22Rv1 (cell line): ENCODE measurements around the gene RAC3.

ENCODE experiments used
- CTCF ChIP-seq: fragments of 450-650 bp; IDR thresholded peaks from 2 replicates; pipeline ENCODE4 v1.5.1; 2017; ENCODE audit warnings: mild to moderate bottlenecking
- ZFX ChIP-seq: fragments of 450-650 bp; IDR thresholded peaks from 2 replicates; pipeline ENCODE4 v1.6.1; 2017; ENCODE audit warnings: antibody characterized with exemption, borderline replicate concordance

DNA sequence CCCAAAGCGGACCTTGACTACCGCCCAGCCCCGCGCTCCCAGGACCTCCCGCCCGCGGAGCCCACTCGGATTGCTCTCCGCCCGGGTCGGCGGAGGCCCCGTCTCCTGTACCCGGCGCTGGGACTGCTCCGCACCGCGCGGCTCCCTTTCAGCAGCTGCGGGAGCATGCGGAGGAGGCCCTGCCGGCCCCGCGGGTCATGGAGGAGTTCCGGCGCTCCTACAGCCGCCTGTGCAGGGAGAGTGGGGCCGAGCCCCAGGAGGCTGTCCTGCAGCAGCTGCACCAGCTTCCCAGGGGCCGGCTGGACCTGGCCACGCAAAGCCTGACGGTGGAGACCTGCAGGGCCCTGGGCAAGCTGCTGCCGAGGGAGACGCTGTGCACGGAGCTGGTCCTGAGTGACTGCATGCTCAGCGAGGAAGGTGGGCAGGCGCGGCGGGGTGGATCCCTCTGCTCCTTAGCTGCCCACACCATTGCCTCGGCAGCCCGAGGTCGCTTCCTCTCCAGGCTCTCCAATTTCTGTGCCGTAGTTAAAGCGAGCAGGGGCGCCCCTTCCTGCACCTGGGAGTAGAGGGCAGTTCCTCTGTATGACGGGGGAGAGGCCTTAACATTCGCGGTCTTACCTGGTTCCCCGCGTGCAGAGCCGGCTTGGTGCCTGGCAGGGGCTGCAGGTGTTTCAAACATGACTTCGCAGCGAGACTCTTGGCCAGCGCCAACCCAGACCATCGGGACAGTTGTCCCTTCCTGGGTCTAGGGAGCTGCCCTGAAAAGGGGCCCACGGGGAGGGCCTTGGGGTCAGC is 7.8 kb upstream of the RAC3 start:
- TF ChIP-seq CTCF (no peak), ZFX (no peak)
